Upper lobe of left lung (tissue), 6 donors: Measurements from ENCODE around the gene SIGLEC7. TPM values are rescaled to one million over a fixed set of nuclear protein-coding genes. Genes with fewer than 3 reads are reported as not detected.

Experiments used
- ATAC-seq, 2 donors: fragments of 200-7000 bp; cut with Tn5 transposase; one replicate each; pipeline ENCODE4 v1.9.1; 2022; ENCODE audit warnings: mild to moderate bottlenecking in 2 of 2, moderate library complexity in 2 of 2; ENCODE audit not compliant: low FRiP score in 2 of 2
- DNase-seq, 2 donors: peaks; one replicate each; pipeline ENCODE4 v3.0.0-alpha.2; 2019 to 2020
- H3K27ac ChIP-seq, 4 donors: fragments of 200-600 bp; sonication (generic); one replicate each; pipeline ENCODE4 v1.5.1; 2016 to 2019
- H3K27me3 ChIP-seq, 4 donors: fragments of 200-600 bp; sonication (generic); one replicate each; pipeline ENCODE4 v1.5.1; 2017 to 2019
- H3K36me3 ChIP-seq, 4 donors: fragments of 200-600 bp; sonication (generic); one replicate each; pipeline ENCODE4 v1.5.1; 2016 to 2019
- H3K4me1 ChIP-seq, 4 donors: fragments of 200-600 bp; sonication (generic); one replicate each; pipeline ENCODE4 v1.5.1; 2018 to 2019
- H3K4me3 ChIP-seq, 4 donors: fragments of 200-600 bp; sonication (generic); one replicate each; pipeline ENCODE4 v1.5.1; 2017 to 2019; ENCODE audit warnings: mild to moderate bottlenecking in 2 of 4, moderate library complexity in 1 of 4
- H3K9me3 ChIP-seq, 4 donors: fragments of 200-600 bp; sonication (generic); one replicate each; pipeline ENCODE4 v1.5.1; 2018 to 2019
- CTCF ChIP-seq, 6 experiments: fragments of 450-650 bp in 4 of 6; fragments of 200-600 bp in 2 of 6; sonication (generic) in 2 of 6; IDR thresholded peaks; one replicate each; pipeline ENCODE4 v1.5.1; 2016 to 2019; ENCODE audit warnings: antibody characterized with exemption in 6 of 6
- EP300 ChIP-seq, 4 donors: sonication (generic); formaldehyde crosslinking; IDR thresholded peaks; one replicate each; pipeline ENCODE4 v1.5.1; 2017; ENCODE audit warnings: antibody characterized with exemption in 4 of 4, control low read depth in 2 of 4
- POLR2A ChIP-seq, 4 donors: fragments of 450-650 bp; IDR thresholded peaks; one replicate each; pipeline ENCODE4 v1.5.1; 2016 to 2017; ENCODE audit warnings: antibody characterized with exemption in 4 of 4, mild to moderate bottlenecking in 2 of 4
- POLR2AphosphoS5 ChIP-seq, 2 donors: sonication (generic); formaldehyde crosslinking; IDR thresholded peaks; one replicate each; pipeline ENCODE4 v1.5.1; 2017; ENCODE audit warnings: antibody characterized with exemption in 2 of 2
- WGBS, 2 donors: methylation state at CpG; one replicate each; pipeline ENCODE4 v1.1.5; 2017 to 2018; 5-methylcytosine and 5-hydroxymethylcytosine counted together
- total RNA-seq, 6 donors: library from RNA; depleted of rRNA in 4 of 6; stranded (reverse); fragments of >200 nt in 4 of 6; gene quantifications; one replicate each; pipeline versions ENCODE4 v1.1.0 to v1.2.1, GENCODE V29; 2016 to 2021
- donor health status: DM: no; HTN: no; CAD: no; lungs with moderate emphysema.
- donor health status: DM: no; HTN: yes; CAD: no; lungs with severe emphysema.

Gene SIGLEC7
- total RNA-seq, 6 donors from 2014 or later: 3.4 to 10.9 (median 8.1) TPM

- DNase-seq (peak in 1 of 2 donors; percentile 79), ATAC-seq (no peak)
- Histone ChIP-seq H3K36me3 (peaks cover 3 to 26% (median 14%) of the 10 kb centered on the region in 4 donors), H3K4me3 (peak overlapping the region; percentile 32 to 78 (median 72)), H3K27ac (peak overlapping the region; percentile 54 to 82 (median 68)), H3K9me3 (no peaks in the 10 kb centered on the region), H3K27me3 (no peaks in the 10 kb centered on the region), H3K4me1 (peaks cover 12 to 21% (median 15%) of the 10 kb centered on the region in 4 donors)
- TF ChIP-seq POLR2AphosphoS5 (IDR thresholded peaks at IDR 0.05): no peak
- no peak for TF ChIP-seq EP300 (IDR thresholded peaks at IDR 0.05)
- TF ChIP-seq CTCF (IDR thresholded peaks at IDR 0.05): no peak
- no peak for TF ChIP-seq POLR2A (IDR thresholded peaks at IDR 0.05)
- 21% methylated on average over 17 to 18 of the region's 18 CpGs for whole genome bisulfite sequencing, 2 donors
These were observed 34.6 kb upstream of the SIGLEC7 start for GRCh38 chr19:51107406-51108065.

GRCh38 chr19:51108066-51108804, 33.9 kb upstream of the SIGLEC7 start, which contains the start of gene CTU1:
Gene CTU1 (minus strand): TSS chr19:51108409. CDS start chr19:51104569, 3,840 bp downstream.
- ATAC-seq: peak; percentile 98 to 99
- Histone ChIP-seq H3K27ac (peak within 1 kb of the TSS; percentile 54 to 82 (median 68)), H3K4me1 (peaks cover 12 to 21% (median 15%) of the 10 kb centered on the region in 4 donors), H3K36me3 (peaks cover 0 to 19% (median 9%) of the 10 kb centered on the region in 4 donors), H3K27me3 (no peaks in the 10 kb centered on the region), H3K4me3 (peak within 1 kb of the TSS; percentile 39 to 78 (median 72)), H3K9me3 (no peaks in the 10 kb centered on the region)
- peak in 2 of 4 donors; percentile 61 to 71 for TF ChIP-seq POLR2A (IDR thresholded peaks at IDR 0.05)
- TF ChIP-seq CTCF (IDR thresholded peaks at IDR 0.05): peak in 4 of 6 experiments; percentile 33 to 61 (median 42)
- TF ChIP-seq EP300 (IDR thresholded peaks at IDR 0.05): peak in 1 of 4 donors; percentile 16
- peak; percentile 81 to 85 for TF ChIP-seq POLR2AphosphoS5 (IDR thresholded peaks at IDR 0.05)
- DNase-seq: peak; percentile 98 to 99
- WGBS, 2 donors: 0% methylated on average over 29 to 43 of the region's 43 CpGs

GRCh38 chr19:51108805-51109146, 33.3 kb upstream of the SIGLEC7 start:
- ATAC-seq: peak; percentile 58 to 78
- no peaks in the 10 kb centered on the region for H3K27me3 ChIP-seq
- 4 to 8% methylated on average over 15 of the region's 15 CpGs for WGBS, 2 donors

GRCh38 chr19:51110666-51110971, 31.5 kb upstream of the SIGLEC7 start:
- H3K4me3 ChIP-seq: no peak overlapping the region
- peaks cover 0 to 1% (median 0%) of the 10 kb centered on the region in 4 donors for H3K36me3 ChIP-seq

More at GRCh38 chr19:51108805-51109146, 33.3 kb upstream of the SIGLEC7 start:
- Histone ChIP-seq H3K4me1 (peaks cover 12 to 21% (median 15%) of the 10 kb centered on the region in 4 donors), H3K27ac (peak overlapping the region; percentile 41 to 82 (median 68)), H3K9me3 (no peaks in the 10 kb centered on the region), H3K36me3 (peaks cover 0 to 14% (median 5%) of the 10 kb centered on the region in 4 donors), H3K4me3 (peak overlapping the region; percentile 39 to 78 (median 72))
- TF ChIP-seq POLR2AphosphoS5 (IDR thresholded peaks at IDR 0.05) (no peak), POLR2A (IDR thresholded peaks at IDR 0.05) (no peak), CTCF (IDR thresholded peaks at IDR 0.05) (peak in 1 of 6 experiments; percentile 3)
- DNase-seq: peak in 1 of 2 donors; percentile 90

More at GRCh38 chr19:51110666-51110971, 31.5 kb upstream of the SIGLEC7 start:
- Histone ChIP-seq H3K27ac (no peak overlapping the region), H3K4me1 (peaks cover 12 to 21% (median 15%) of the 10 kb centered on the region in 4 donors), H3K27me3 (no peaks in the 10 kb centered on the region), H3K9me3 (no peaks in the 10 kb centered on the region)
- TF ChIP-seq CTCF (IDR thresholded peaks at IDR 0.05) (no peak), POLR2A (IDR thresholded peaks at IDR 0.05) (no peak), EP300 (IDR thresholded peaks at IDR 0.05) (no peak), POLR2AphosphoS5 (IDR thresholded peaks at IDR 0.05) (no peak)
- 56 to 70% methylated on average over 1 of the region's 1 CpG for WGBS, 2 donors
- ATAC-seq (no peak), DNase-seq (no peak)
